Liver (tissue), 3 donors: ENCODE results near the gene PLD2.
"Not testable (repeated sequence)": the region's sequence is repeated elsewhere in the genome, so short reads cannot be mapped to it uniquely, and the experiment has no call there.

ENCODE experiments used
- CTCF ChIP-seq: fragments of 150-350 bp; IDR thresholded peaks from 2 replicates; pipeline ENCODE4 v1.5.1; 2017; ENCODE audit warnings: improper control_type of control experiment, low read depth, low read length; ENCODE audit not compliant: missing input control
- HNF4G ChIP-seq: IDR thresholded peaks from 2 replicates; pipeline ENCODE4 v1.6.1; 2016; ENCODE audit warnings: antibody characterized with exemption
- REST ChIP-seq: IDR thresholded peaks from 2 replicates; pipeline ENCODE4 v1.6.1; 2016; ENCODE audit warnings: antibody characterized with exemption, mild to moderate bottlenecking
- TAF1 ChIP-seq: conservative IDR thresholded peaks from 2 replicates; pipeline ENCODE4 v1.6.1; 2016; ENCODE audit warnings: antibody characterized with exemption, mild to moderate bottlenecking
- donor health status: healthy.
- donor health status: healthy.

GRCh38 chr17:4857347-4857746 is 50.4 kb downstream of the PLD2 start:
- TF ChIP-seq TAF1, CTCF, HNF4G, REST: not testable (repeated sequence)
